SW 1271 (cell line): ENCODE data around the gene UBE2E2.

Source experiments
- DNase-seq, 2 experiments: peaks; one replicate each; lab custom pipeline; 2025; lab: John Stamatoyannopoulos, UW

Gene UBE2E2

DNA sequence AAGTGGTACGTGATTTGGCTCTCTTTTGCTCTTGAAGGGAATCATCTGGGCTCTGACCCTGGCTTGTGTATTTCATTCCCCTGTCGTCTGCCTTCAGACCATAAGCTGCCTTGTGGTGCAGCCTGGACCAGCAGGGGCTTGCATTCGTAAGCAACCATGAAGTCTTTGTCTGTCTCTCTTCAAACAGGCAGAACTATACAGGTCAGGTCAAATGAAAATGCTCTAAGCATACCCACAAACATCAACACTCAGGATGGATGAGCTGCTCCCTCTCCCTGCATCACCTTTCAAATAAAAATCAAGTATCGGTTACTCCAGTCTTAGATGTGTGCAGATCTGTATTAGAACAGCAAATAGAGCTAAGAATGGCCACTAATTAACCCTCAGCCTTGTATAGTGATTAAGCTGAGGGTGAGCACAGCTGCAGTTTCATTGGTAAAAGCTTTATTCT lies 334.0 kb downstream of the UBE2E2 start:
- no peak for DNase-seq

DNA sequence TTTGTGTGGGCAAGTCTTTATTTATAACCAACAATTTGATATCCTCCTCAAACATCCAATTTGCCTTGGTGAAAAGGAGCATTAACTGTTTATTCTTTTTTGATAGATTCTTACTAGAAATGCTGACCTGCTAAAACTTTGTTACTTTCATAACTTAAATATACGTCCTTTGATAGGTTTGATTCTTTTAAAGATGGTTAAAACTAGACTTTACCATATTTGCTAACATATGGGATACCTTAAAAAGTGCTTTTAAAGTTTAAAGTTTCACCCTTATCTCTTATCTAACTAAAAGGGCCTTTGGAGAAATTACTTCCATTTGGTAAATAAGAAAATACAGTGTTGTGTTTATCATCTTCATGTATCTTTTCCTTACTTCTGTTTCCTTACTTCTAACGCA lies 336.1 kb downstream of the UBE2E2 start:
- DNase-seq, result no peak

DNA sequence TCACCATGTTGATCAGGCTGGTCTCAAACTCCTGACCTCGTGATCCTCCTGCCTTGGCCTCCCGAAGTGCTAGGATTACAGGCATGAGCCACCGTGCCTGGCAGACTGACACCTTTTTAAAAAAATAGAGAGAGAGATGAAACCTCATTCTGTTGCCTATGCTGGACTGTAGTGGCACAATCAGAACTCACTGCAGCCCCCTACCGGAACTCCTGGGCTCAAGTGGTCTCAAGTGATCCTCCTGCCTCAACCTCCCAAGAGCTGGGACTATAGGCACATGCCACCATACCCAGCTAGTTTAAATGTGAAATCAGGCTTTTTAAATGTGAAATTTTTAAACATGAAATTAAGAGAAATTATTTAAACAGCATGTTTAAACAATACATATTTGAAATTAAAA lies 337.5 kb downstream of the UBE2E2 start:
- no peak for DNase-seq

DNA sequence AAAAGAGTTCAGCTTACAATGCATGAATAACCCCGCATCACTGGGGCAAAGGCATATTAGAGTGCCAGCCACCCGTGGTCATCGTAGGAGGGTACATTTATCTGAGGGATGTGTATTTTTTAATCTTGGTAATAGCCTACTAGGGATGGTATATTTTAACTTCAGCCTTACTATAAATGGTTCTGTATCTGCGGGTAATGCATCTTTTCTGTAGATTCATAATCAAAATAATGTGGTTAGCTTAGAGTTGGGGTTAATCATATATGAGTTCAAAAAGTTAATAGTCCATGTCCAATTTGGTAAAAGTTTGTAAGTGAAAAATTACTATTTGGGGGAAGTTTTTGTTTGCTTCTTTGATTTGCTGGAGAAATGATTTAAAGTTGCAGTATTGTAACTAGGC lies 339.0 kb downstream of the UBE2E2 start:
- no peak for DNase-seq

DNA sequence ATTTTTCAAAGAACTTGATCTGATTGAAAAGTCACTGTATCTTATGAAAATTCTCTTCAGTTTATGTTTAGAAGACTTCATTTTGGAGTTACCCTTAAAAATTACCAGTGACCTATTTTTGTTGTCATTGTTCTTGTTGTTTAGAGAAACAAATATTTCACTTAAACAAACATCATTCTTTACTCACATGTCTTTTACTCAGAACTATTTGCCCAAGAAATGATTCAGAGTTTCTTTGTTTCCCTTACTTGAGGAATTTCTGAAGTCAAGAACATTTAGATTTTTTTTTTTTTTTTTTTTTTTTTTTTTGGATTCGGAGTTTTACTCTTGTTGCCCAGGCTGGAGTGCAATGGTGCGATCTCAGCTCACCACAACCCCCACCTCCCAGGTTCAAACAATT lies 343.1 kb downstream of the UBE2E2 start:
- no peak for DNase-seq

DNA sequence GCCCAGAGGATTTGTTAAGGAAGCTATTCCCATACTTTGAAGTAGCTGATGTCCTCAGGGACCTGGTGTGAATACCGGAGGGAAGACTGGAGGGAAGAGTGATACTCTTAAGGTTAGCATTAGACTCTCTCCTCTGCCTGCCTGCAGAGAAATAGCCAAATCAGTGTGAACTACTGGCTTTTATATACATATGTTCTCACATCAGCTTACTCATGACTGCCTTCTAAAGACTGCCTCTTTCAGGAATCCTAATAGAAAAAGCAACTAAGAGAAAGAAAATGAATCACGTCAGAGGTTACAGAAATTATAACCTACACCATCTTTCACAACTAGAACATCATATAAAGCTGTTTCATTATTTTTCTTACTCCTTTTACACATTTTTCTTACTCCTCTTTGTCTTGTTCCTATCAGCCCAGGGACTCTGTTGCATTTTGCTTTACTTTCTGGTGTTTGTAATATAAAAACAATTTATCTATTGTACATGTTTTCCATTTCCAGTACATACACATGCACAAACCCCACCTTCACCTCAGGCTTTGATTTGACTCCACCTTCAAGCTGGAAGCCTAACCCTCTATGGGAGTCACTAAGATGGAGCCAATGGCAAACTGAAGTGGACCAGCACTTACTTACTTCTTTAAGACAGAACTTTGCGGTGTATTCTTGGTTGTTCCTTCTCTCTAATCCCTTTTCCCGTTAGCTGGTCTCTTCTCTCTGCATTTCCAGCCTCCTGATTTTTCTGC lies 345.0 kb downstream of the UBE2E2 start:
- no peak for DNase-seq

DNA sequence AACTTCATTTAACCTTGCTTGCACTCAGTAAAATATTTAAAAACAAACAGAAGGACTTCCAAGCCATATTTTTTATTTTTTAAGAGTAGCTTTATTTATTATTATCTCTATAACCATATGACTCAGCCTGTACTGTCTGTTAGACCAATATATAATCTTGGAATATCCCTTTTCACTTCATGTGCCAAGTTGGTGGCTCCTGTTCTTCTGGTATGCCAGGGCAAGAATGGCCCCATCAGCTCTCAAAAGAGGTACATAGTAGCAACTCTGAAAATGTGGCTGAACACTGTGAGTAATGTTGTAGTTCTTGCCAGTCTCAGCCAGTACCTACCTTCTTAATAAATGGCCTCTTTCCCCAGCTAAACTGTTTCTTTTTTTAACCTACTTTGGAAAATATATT lies 345.6 kb downstream of the UBE2E2 start:
- no peak for DNase-seq

DNA sequence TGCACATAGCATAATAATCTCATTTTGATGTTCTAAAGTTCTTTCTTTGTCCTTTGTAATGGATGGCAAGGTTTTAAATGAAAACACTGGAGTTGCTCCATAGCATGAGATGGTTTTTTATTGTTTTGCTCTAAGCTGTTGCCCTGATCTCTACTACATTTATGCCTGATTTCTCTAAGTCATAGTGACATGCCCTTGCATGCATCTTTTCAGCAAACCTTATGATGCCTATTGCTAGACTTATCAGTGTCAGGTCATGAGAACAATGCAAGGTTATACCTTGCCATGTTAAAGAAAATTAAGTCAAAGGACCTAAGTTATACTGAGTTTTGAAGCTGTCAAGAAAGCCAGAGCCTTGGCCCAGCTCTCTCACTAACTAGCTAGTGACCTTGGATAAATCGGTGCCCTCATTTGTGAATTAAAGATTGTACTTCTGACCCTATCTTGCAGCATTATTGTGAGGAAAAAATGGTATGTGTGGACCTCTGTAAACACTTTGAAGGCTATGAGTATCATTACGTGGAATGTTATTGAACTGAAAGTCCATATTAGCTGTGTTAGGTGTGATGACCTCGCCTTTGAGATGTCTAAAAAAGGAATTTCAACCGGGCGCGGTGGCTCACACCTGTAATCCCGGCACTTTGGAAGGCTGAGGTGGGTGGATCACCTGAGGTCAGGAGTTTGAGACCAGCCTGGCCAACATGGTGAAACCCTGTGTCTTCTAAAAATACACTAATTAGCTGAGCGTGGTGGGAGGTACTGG lies 346.2 kb downstream of the UBE2E2 start:
- no peak for DNase-seq

DNA sequence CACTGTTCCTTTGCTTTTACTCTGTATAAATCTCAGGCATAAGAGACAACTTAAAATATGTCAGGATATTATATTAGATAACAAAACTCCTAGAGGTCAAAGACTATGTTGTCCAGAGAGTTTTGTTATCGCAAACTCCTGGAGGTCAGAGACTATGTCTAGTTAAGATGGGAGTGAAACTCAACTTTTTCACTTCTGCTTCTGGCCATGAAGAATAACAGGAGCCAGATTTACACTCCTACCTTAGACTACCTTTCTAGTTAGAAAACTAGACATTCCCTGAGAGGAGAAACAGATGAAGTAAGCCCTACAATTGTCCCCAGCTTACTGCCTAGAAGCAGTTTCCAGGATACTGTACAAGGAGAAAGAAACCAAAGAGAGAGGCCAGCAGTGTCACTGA lies 347.3 kb downstream of the UBE2E2 start:
- no peak for DNase-seq

DNA sequence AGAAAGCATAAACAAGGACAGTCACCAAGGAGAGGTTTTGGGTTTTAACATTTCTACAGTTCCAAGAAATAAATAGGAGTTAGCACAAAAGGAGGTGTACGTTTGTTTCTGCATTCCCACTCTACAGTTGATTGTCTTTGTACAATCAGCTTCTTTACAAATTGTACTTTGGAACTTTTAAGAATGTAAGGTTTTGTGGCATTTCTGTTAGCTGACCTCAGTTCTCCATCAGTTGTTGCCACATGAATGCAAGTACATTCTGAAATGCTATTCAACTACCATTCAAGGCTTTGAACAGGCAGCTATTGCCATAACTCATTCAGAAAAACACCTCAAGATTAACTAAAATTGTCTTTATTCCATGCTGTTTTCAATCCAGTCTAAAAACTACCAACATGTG lies 349.4 kb downstream of the UBE2E2 start:
- no peak for DNase-seq

DNA sequence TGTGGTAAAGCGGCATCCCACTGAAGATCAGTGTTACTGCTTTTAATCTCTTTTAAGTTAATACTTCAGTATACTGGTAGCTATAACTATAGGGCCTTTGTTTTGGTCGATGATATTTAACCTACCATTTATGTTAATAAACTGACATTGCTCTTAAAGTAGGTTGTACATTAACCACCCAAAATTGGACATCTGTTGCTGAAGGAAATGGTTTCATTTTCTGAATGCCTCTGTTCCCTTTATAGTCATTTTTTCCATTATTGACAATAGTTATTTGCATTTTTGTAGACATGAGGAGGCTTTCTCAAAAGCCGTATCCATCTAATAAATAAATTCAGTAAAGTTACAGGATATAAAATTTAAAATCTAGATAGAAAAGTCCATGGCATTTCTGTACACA lies 350.2 kb downstream of the UBE2E2 start:
- no peak for DNase-seq

DNA sequence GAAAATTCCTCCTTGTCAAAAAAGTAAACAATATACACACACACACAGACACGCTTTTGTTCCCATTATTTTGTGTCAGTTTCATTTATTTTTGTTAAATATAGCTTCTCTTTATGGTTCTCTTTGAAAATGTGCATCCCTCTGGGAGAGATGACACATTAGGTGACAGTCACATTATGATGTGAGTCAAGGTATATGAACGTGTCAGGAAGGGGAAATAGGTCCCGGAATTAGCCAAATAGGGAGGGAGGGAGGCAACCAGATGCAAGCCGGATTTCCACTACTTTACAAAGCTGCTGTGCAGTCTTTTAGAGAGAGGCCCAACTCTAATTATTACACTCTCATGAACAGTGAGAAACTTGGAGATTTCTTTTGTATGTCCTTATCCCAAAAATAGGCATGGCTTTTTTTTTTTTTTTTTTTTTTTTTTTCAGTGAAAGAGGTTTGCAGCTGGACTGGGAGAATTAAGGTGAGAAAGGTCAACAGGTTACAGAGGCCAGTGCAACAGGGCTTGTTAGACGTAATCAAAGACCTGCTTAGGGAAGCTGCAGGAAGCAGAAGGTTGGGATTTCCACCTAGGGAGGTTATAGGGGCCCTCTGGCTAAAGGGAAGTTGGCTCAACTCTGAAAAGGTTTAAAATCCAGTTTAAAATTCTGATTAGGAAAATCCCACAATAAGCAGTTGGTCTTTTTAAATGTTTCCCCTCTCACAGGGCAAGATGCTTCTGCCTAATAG lies 362.1 kb downstream of the UBE2E2 start:
- no peak for DNase-seq

DNA sequence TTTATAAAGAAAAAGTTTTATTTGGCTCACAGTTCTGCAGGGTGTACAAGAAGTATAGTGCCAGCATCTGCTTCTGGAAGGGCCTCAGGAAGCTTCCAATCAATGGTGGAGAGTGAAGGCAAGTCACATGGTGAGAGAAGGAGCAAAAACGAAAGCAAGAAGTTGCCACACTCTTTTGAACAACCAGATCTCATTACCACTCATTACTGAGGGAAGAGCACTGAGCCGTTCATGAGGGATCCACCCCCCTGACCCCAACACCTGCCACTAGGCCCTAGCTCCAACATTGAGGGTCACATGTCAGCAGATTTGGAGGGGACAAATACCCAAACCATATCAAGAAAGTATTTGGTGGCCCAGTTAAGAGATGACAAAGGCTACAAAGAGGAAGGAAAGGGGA lies 363.4 kb downstream of the UBE2E2 start:
- DNase-seq, result no peak

DNA sequence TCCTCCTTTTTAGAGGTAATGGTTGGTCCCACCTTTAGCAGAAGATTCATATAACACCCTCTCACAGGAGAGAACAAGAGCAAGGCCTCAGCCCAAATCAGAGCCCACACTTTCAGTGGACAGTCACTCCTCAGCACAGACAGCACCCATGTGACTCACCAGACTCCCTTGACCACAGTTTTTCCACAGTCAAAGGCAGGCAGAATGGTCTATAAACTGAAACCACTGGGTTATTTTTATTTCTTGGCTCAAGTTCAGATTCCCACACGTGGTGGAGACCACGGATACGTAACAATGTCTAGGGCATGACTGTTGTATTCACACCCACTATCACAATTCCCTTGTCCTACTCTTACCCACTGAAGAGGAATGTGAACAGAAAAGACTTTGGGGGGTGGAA lies 364.8 kb downstream of the UBE2E2 start:
- no peak for DNase-seq

DNA sequence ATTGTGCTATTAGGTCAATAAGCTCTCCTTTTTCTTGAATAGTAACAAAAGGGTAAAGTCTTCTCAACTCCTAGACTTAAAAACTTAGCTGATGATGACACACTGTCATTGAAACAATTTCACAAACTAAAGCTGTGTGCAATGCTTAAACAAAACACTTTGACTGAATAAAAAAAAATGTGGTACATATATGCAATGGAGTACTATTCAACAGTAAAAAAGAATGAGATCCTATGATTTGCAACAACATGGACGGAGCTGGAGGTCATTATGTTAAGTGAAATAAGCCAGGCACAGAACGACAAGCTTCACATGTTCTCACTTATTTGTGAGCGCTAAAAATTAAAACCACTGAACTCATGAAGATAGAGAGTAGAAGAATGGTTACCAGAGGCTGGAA lies 370.7 kb downstream of the UBE2E2 start:
- no peak for DNase-seq

DNA sequence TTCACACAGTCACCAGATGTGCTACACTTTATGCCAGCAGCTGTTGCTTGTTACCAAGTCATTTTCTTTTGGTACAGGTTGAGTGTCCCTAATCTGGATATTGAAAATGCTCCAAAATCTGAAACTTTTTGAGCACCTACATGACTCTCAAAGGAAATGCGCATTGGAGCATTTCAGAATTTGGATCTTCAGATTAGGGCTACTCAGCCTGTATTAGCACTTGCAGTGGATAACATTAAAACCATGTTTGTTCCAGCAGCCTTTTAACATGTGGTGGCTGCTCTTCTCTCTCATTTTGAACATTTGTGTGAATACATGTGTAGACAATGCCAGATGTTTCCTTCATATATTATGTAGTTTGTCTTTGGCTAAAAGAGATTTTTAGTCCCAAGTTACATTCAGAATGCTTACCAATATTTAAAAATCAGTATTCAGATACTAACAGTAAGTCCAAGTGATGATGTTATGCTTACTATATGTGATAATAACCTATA lies 371.7 kb downstream of the UBE2E2 start:
- no peak for DNase-seq

DNA sequence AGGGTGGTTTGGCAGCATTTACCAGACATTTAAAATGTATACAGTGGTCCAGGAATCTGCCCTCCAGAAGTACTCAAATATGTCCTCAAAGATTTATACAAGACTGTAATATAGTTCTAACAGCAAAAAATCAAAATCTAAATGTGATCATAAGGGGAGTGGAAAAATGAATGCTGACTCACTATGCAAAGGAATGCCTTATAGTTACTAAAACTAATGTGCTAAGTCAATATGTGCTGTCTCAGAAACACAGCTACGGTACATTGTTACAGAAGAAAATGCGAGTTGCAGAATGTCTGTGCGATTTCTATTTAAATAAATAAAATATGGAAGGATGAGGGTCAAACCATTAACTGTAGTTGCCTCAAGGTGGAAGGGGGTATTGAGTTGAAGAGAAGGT lies 372.6 kb downstream of the UBE2E2 start:
- no peak for DNase-seq

DNA sequence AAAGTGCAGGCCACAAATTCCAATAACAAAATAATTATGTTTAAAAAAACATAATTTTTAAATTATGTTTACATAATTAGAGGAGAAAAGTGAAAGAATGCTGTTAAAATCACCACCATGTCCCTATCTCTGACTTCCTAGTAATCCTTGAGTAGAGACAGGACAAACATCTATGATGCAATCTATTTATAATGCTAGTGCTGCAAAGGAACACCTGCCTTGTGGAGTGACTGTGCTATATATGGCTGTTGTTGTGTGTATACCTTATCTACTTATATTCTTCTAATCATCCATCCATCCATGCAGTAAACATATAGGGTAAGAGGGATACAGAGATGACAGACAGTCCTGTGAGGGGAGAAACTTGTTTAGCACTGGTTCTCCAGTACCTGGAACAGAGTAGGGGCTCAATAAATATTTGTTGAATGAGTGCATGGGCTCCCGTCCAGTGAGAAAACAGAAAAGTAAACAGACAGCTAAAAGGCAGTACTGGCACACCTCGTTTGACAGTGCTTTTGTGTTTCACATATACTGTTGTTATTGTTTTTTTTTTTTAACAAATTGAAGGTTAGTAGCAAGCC lies 373.3 kb downstream of the UBE2E2 start:
- no peak for DNase-seq

DNA sequence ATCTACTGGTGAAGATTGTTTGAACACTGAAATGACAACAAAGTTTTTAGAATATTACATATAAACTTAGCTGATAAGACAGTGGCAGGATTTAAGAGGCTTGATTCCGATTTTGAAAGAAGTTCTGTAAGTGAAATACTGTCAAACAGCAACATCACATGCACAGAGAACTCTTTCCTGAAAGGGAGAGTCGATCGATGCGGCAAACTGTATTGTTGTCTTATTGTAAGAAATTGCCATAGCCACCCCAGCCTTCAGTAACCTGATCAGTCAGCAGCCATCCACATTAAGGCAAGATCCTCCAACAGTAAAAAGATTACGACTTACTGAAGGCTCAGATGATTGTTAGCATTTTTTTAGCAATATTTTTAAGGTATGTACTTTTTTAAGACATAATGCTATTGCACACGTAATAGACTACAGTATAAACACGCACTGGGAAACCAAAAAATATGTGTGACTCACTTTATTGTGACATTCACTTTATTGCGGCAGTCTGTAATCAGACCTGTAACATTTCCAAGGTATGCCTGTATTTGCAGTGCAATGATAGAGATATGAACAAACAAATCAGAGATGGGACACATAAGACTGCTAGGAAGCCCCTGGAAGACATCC lies 377.1 kb downstream of the UBE2E2 start:
- DNase-seq, result no peak

DNA sequence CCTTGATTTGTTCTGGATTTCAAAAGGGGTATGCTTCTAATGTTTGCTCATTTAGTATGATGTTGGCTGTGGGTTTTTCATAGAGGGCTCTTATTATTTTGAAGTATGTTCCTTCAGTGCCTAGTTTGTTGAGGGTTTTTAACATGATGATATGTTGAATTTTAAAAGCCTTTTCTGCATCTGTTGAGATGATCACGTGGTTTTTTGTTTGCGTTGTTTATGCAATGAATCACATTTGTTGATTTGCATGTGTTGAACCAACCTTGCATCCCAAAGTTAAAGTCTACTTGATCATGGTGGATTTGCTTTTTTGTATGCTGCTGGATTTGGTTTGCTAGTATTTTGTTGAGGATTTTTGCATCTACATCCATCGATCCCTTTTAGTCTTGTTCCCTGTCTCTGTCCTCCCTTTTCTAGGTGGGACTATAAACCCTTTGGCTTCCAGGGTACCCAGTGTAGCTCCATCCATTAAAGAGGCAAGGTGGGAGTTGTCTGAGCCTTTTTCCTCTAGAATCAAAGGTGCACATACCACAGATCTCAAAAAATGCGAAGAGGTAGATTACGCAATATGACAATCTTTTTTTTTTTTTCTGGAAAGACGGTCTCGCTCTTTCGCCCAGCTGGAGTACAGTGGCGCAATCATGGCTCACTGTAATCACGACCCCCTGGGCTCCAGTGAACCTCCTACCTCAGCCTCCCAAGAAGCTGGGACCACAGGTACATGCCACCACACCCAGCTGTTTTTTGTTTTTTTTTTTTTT lies 381.0 kb downstream of the UBE2E2 start:
- no peak for DNase-seq

DNA sequence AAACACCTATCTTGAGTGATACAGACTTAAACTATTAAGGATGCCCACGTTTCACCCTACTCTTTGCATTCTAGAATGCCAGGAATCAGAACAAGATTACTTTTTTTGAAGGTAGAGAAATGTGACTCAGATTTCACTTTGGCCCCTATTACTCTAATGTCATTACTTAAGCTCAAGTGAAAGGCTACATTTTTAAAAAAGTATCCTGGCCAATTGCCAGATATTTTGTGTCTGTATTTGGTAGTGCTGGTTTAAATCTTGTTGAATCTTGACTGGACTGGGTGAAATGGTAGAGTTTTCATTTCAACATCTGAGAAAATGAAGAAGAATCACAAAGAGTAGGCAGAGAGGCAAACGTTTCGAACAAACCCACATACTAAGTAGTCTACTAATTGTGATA lies 384.4 kb downstream of the UBE2E2 start:
- no peak for DNase-seq
